OCI-LY3 (cell line): ENCODE results near the gene SMIM22.
"Not testable (repeated sequence)": the region's sequence is repeated elsewhere in the genome, so short reads cannot be mapped to it uniquely, and the experiment has no call there.

ENCODE experiments used
- H2AFZ ChIP-seq: fragments of 200-600, 300-600 bp; shearing (Covaris generic); 2 replicates; pipeline ENCODE4 v1.6.0; 2014; ENCODE audit warnings: antibody characterized with exemption, low read depth, low read length
- H3K27ac ChIP-seq: fragments of 200-600, 300-600 bp; sonication (generic); 2 replicates; pipeline ENCODE4 v1.5.1; 2014; ENCODE audit warnings: mild to moderate bottlenecking, low read length, moderate library complexity, mixed read lengths
- H3K27me3 ChIP-seq: fragments of 200-600, 300-600 bp; sonication (generic); 2 replicates; pipeline ENCODE4 v1.6.1; 2014; ENCODE audit warnings: low read depth, low read length, mixed read lengths
- H3K36me3 ChIP-seq: fragments of 200-600, 300-600 bp; sonication (generic); replicated peaks from 2 replicates; pipeline ENCODE3; 2014; ENCODE audit warnings: low read depth, low read length, mixed read lengths
- H3K4me1 ChIP-seq: fragments of 300-600, 200-600 bp; sonication (generic); 2 replicates; pipeline ENCODE4 v1.6.1; 2014; ENCODE audit warnings: low read length, mixed read lengths
- H3K4me2 ChIP-seq: fragments of 200-600, 300-600 bp; sonication (generic); 2 replicates; pipeline ENCODE4 v1.6.1; 2014; ENCODE audit warnings: low read length, mixed read lengths
- H3K4me3 ChIP-seq: fragments of 300-600, 200-600 bp; sonication (generic); 2 replicates; pipeline ENCODE4 v1.5.1; 2014; ENCODE audit warnings: antibody characterized with exemption, mild to moderate bottlenecking, low read length, moderate library complexity
- H3K79me2 ChIP-seq: fragments of 300-600, 200-600 bp; shearing (Covaris generic); 2 replicates; pipeline ENCODE4 v1.6.1; 2014; ENCODE audit warnings: mild to moderate bottlenecking, low read length, mixed read lengths
- H3K9ac ChIP-seq: fragments of 300-600, 200-600 bp; shearing (Covaris generic); 2 replicates; pipeline ENCODE4 v1.6.0; 2014; ENCODE audit warnings: mild to moderate bottlenecking, low read length, moderate library complexity
- H3K9me3 ChIP-seq: fragments of 200-600, 300-600 bp; shearing (Covaris generic); 2 replicates; pipeline ENCODE4 v1.6.1; 2014; ENCODE audit warnings: low read length, mixed read lengths; ENCODE audit not compliant: insufficient read depth
- H4K20me1 ChIP-seq: fragments of 200-600, 300-600 bp; sonication (generic); 2 replicates; pipeline ENCODE4 v1.6.1; 2016; ENCODE audit warnings: low read length, mixed read lengths; ENCODE audit not compliant: insufficient read depth
- EZH2phosphoT487 ChIP-seq: fragments of 200-600 bp; shearing (Covaris generic); IDR thresholded peaks from 2 replicates; pipeline ENCODE4 v1.6.1; 2018; ENCODE audit warnings: antibody characterized with exemption, mixed run types, low read depth
- TF ChIP-seq, protein P1 (sequence below): fragments of 200-600, 300-600 bp; sonication (generic); IDR thresholded peaks from 2 replicates; pipeline ENCODE4 v1.5.1; 2014; ENCODE audit warnings: antibody characterized with exemption, low read length, low read depth

SMIM22 gene

DNA sequence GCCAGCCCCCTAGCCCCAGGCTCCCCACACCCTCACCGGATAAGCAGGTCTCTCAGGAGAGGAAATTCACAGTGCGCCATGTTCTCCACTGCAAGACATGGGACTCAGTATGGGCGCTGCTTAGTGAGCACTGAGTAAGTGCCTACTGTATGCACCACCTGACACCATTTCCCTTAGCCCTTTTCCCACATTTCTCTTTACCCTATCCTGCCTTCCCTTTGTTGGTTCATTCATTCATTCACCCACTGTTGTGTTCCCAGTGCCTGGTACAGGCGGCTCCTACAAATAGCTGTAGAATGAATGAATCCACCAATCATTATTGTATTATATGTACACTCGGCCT is 17.1 kb upstream of the SMIM22 start:
- no peak overlapping the region for H3K4me3 ChIP-seq
- H3K9me3 ChIP-seq = no peaks in the 10 kb centered on the region
- H3K79me2 ChIP-seq = no peaks in the 10 kb centered on the region
- TF ChIP-seq, protein P1, sequence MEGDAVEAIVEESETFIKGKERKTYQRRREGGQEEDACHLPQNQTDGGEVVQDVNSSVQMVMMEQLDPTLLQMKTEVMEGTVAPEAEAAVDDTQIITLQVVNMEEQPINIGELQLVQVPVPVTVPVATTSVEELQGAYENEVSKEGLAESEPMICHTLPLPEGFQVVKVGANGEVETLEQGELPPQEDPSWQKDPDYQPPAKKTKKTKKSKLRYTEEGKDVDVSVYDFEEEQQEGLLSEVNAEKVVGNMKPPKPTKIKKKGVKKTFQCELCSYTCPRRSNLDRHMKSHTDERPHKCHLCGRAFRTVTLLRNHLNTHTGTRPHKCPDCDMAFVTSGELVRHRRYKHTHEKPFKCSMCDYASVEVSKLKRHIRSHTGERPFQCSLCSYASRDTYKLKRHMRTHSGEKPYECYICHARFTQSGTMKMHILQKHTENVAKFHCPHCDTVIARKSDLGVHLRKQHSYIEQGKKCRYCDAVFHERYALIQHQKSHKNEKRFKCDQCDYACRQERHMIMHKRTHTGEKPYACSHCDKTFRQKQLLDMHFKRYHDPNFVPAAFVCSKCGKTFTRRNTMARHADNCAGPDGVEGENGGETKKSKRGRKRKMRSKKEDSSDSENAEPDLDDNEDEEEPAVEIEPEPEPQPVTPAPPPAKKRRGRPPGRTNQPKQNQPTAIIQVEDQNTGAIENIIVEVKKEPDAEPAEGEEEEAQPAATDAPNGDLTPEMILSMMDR = no peak
- no peak for TF ChIP-seq EZH2phosphoT487
- no peaks in the 10 kb centered on the region for H3K36me3 ChIP-seq
- no peaks in the 10 kb centered on the region for H3K27me3 ChIP-seq
- peaks cover 9% of the 10 kb centered on the region for H3K4me1 ChIP-seq
- H3K4me2 ChIP-seq = no peak overlapping the region
- no peak overlapping the region for H3K9ac ChIP-seq
- H2AFZ ChIP-seq = no peak overlapping the region
- no peak overlapping the region for H3K27ac ChIP-seq
- H4K20me1 ChIP-seq = no peaks in the 10 kb centered on the region

DNA sequence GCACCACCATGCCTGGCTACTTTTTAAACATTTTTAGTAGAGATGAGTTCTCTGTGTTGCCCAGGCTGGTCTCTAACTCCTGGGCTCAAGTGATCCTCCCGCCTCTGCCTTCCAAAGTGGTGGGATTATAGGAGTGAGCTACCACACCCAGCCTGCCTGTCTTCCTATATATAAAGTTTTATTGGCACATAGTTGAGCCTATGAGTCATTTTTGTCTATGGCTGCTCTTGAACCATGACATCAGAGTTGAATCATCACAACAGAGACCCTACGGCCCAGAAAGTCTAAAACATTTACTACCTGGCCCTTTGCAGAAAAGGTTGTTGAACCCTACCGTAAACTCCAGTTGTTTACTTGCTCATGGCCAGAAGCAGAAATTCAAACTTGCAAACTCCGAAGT is 14.9 kb upstream of the SMIM22 start:
- Histone ChIP-seq H3K27me3 (no peaks in the 10 kb centered on the region), H3K36me3 (no peaks in the 10 kb centered on the region), H3K9ac (no peak overlapping the region), H3K27ac (no peak overlapping the region), H3K4me1 (peaks cover 9% of the 10 kb centered on the region), H2AFZ (no peak overlapping the region), H3K4me3 (no peak overlapping the region), H3K4me2 (no peak overlapping the region), H3K9me3 (no peaks in the 10 kb centered on the region), H3K79me2 (no peaks in the 10 kb centered on the region), H4K20me1 (no peaks in the 10 kb centered on the region)
- TF ChIP-seq, protein P1 = no peak
- TF ChIP-seq EZH2phosphoT487 = no peak

DNA sequence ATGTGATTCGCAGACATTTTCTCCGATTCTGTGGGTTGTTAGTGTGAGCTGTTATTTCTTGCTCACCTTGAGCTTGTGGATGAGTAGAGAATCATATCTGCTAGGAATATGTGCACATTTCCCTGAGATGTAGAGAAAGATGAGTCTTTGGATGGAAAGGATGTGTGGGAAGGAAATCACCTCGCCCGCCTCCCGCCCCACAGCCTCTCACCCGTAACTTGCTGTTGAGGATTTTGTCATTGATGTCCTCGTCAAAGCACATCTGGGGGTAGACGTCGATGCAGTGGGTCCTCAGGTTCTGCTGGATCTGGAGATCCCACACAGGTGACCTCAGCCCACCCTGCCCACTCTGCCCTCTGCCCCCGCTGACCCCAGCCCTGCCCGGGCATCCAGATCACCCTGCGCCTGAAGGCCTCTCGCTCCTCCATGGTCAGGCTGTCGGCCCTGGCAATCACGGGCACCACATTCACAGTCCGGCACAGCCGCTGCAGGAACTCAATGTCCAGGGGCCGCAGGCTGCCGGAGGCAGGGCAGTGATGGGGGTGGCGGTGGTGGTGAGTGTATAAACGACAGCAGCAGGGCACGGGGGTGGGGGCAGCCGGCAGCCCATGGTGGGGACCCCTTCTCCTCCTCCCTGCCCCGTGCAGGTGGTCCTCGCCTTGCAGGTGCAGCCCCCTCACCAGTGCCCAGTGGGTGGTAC is 11.8 kb upstream of the SMIM22 start:
- no peak overlapping the region for H3K9ac ChIP-seq
- no peaks in the 10 kb centered on the region for H3K79me2 ChIP-seq
- H2AFZ ChIP-seq = no peak overlapping the region
- H4K20me1 ChIP-seq = no peaks in the 10 kb centered on the region
- no peak overlapping the region for H3K27ac ChIP-seq
- TF ChIP-seq, protein P1 = no peak
- no peak for TF ChIP-seq EZH2phosphoT487
- H3K4me3 ChIP-seq = no peak overlapping the region
- peaks cover 9% of the 10 kb centered on the region for H3K4me1 ChIP-seq
- no peaks in the 10 kb centered on the region for H3K9me3 ChIP-seq
- no peaks in the 10 kb centered on the region for H3K27me3 ChIP-seq
- H3K4me2 ChIP-seq = no peak overlapping the region
- no peaks in the 10 kb centered on the region for H3K36me3 ChIP-seq

DNA sequence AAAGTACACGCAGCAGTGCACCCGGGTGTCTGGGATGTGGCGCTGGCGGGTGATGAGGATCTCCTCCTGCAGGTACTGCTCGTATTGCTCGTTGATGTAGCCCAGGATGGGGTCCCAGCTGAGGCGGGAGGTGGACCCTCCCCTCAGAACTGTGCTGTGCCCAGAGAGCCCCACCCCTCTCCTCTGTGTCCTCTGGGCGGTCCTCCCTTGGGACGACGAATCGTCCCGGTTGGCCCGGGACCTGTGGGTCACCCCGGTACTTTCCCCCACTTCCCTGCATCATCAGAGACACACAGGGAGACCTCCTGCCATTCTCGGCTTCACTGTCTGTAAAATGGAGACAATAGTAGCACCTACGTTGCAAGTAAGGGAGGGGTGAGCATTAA is 11.2 kb upstream of the SMIM22 start:
- no peak overlapping the region for H3K27ac ChIP-seq
- H3K4me1 ChIP-seq = peaks cover 9% of the 10 kb centered on the region
- H3K9me3 ChIP-seq = no peaks in the 10 kb centered on the region
- no peak for TF ChIP-seq EZH2phosphoT487
- TF ChIP-seq, protein P1 = no peak
- no peaks in the 10 kb centered on the region for H3K79me2 ChIP-seq
- no peak overlapping the region for H3K9ac ChIP-seq
- H4K20me1 ChIP-seq = no peaks in the 10 kb centered on the region
- H3K4me3 ChIP-seq = no peak overlapping the region
- H2AFZ ChIP-seq = no peak overlapping the region
- no peaks in the 10 kb centered on the region for H3K36me3 ChIP-seq
- H3K4me2 ChIP-seq = no peak overlapping the region
- no peaks in the 10 kb centered on the region for H3K27me3 ChIP-seq

DNA sequence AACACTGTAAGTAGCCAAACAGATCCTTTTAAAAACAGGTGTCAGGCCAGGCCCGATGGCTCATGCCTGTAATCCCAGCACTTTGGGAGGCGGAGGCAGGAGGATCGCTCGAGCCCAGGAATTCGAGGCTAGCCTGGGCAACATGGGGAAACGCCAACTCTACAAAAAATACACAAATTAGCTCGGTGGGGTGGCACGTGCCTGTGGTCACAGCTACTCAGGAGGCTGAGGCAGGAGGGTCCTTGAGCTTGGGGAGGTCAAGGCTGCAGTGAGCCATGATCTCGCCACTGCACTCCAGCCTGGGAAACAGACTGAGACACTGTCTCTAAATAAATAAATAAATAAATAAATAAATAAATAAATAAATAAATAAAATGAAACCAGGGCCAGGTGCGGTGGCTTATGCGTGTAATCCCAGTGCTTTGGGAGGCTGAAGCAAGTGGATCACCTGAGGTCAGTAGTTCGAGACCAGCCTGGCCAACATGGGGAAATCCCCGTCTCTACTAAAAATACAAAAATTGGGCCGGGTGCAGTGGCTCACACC is 10.7 kb upstream of the SMIM22 start:
- not testable (repeated sequence) for H3K36me3 ChIP-seq, H3K27ac ChIP-seq, H4K20me1 ChIP-seq, H3K79me2 ChIP-seq, H3K9me3 ChIP-seq, H3K4me2 ChIP-seq, H2AFZ ChIP-seq, H3K4me1 ChIP-seq, H3K9ac ChIP-seq, H3K27me3 ChIP-seq, H3K4me3 ChIP-seq
